Kidney epithelial cell (primary cell): ENCODE results near the gene SNRPE. TPM values are rescaled to one million over a fixed set of nuclear protein-coding genes. Genes with fewer than 3 reads are reported as not detected.

Source experiments
- DNase-seq: peaks from one replicate; pipeline ENCODE4 v3.0.0-alpha.2; 2010; ENCODE audit warnings: low read depth
- H3K27me3 ChIP-seq: 2 replicates; pipeline ENCODE4 v1.6.0; 2011; ENCODE audit warnings: low read length; ENCODE audit not compliant: control insufficient read depth, insufficient read depth
- H3K36me3 ChIP-seq: 2 replicates; pipeline ENCODE4 v1.5.1; 2011; ENCODE audit warnings: low read length; ENCODE audit not compliant: control insufficient read depth, insufficient read depth
- H3K4me3 ChIP-seq: 2 replicates; pipeline ENCODE4 v1.5.1; 2011; ENCODE audit warnings: low read depth, mild to moderate bottlenecking, control low read depth, low read length
- CTCF ChIP-seq: IDR thresholded peaks from 2 replicates; pipeline ENCODE4 v1.5.1; 2011; ENCODE audit warnings: mild to moderate bottlenecking, moderate library complexity, low read length, control low read depth, inconsistent platforms; ENCODE audit not compliant: insufficient read depth, poor library complexity, severe bottlenecking
- total RNA-seq: library from RNA; depleted of rRNA; stranded (reverse); fragments of >200 nt; gene quantifications from 2 replicates; pipeline ENCODE4 v1.2.3, GENCODE V29; 2015

SNRPE gene
- total RNA-seq, 1 donor from 2014 or later, result 70.0 TPM

- H3K36me3 ChIP-seq, result no peaks in the 10 kb centered on the region
- TF ChIP-seq CTCF, result no peak
Measured at GRCh38 chr1:203914292-203914691, 52.9 kb downstream of the SNRPE start.

GRCh38 chr1:203915811-203916210 lies 54.4 kb downstream of the SNRPE start:
- H3K4me3 ChIP-seq, result no peak overlapping the region
- TF ChIP-seq CTCF, result no peak
- DNase-seq, result no peak
- no peaks in the 10 kb centered on the region for H3K36me3 ChIP-seq
- H3K27me3 ChIP-seq, result no peaks in the 10 kb centered on the region

More at GRCh38 chr1:203914292-203914691, 52.9 kb downstream of the SNRPE start:
- Histone ChIP-seq H3K4me3 (no peak overlapping the region), H3K27me3 (no peaks in the 10 kb centered on the region)
- DNase-seq, result no peak

- Histone ChIP-seq H3K4me3 (no peak overlapping the region), H3K36me3 (no peaks in the 10 kb centered on the region), H3K27me3 (no peaks in the 10 kb centered on the region)
- TF ChIP-seq CTCF, result no peak
- DNase-seq, result no peak
Measured at GRCh38 chr1:203916756-203917155, 55.4 kb downstream of the SNRPE start.

Other genes with a start within 250 kb of the SNRPE start
- 38.8 and 47.2 TPM in 2 replicates for gene ATP2B4, start 234.8 kb upstream of the SNRPE start, total RNA-seq
- not detected in 2 replicates for gene LAX1, start 96.4 kb upstream of the SNRPE start, total RNA-seq
- 9.1 and 15.5 TPM in 2 replicates for gene ZBED6, start 66.0 kb upstream of the SNRPE start, total RNA-seq
- gene ZC3H11A, start 66.0 kb upstream of the SNRPE start, total RNA-seq, result 70.0 and 71.1 TPM in 2 replicates
- 8.2 and 9.8 TPM in 2 replicates for gene SOX13, start 211.5 kb downstream of the SNRPE start, total RNA-seq